PFSK-1 (cell line): ENCODE measurements around the gene LRMDA.
A peak's percentile ranks its signal among the peaks of the same experiment; 100 is the strongest.

Source experiments
- FOXP2 ChIP-seq: optimal IDR thresholded peaks from 2 replicates; pipeline ENCODE3; 2011; ENCODE audit warnings: borderline replicate concordance, control low read depth, inconsistent platforms; ENCODE audit not compliant: insufficient read depth; ENCODE audit errors: extremely low read length, extremely low read depth
- POLR2AphosphoS5 ChIP-seq: IDR thresholded peaks from 2 replicates; pipeline ENCODE4 v1.6.1; 2012; ENCODE audit warnings: low read depth, mild to moderate bottlenecking, control low read depth, low read length, moderate library complexity
- REST ChIP-seq, 2 experiments: IDR thresholded peaks; 2 replicates each; pipeline versions ENCODE4 v1.6.1 to v1.8.0; 2011 to 2012; ENCODE audit warnings: low read depth in 2 of 2, low read length in 2 of 2, control low read depth in 1 of 2, inconsistent platforms in 1 of 2, mild to moderate bottlenecking in 1 of 2, moderate library complexity in 1 of 2; ENCODE audit not compliant: insufficient read depth in 1 of 2
- SIN3A ChIP-seq: IDR thresholded peaks from 2 replicates; pipeline ENCODE4 v1.6.1; 2012; ENCODE audit warnings: mild to moderate bottlenecking, low read length, moderate library complexity, borderline replicate concordance; ENCODE audit not compliant: insufficient read depth
- TAF1 ChIP-seq: IDR thresholded peaks from 2 replicates; pipeline ENCODE4 v1.6.1; 2012; ENCODE audit warnings: low read length, control low read depth, borderline replicate concordance; ENCODE audit not compliant: insufficient read depth

The LRMDA gene

GRCh38 chr10:76127984-76128589 is 696.7 kb downstream of the LRMDA start:
- TF ChIP-seq SIN3A (no peak), TAF1 (no peak), FOXP2 (peak; percentile 94), REST (IDR thresholded peaks at IDR 0.05; ENCODE audit: insufficient read depth in 1 of 2, low read depth in 2 of 2, low read length in 2 of 2) (peak; percentile 66 to 71; a peak in 2 of 4 replicates), POLR2AphosphoS5 (no peak)

- TF ChIP-seq SIN3A (no peak), FOXP2 (no peak), POLR2AphosphoS5 (no peak), REST (IDR thresholded peaks at IDR 0.05; ENCODE audit: insufficient read depth in 1 of 2, low read depth in 2 of 2, low read length in 2 of 2) (no peak), TAF1 (no peak)
Observed at GRCh38 chr10:76129213-76129612, 697.8 kb downstream of the LRMDA start.

- TF ChIP-seq REST (IDR thresholded peaks at IDR 0.05; ENCODE audit: insufficient read depth in 1 of 2, low read depth in 2 of 2, low read length in 2 of 2) = no peak
- TF ChIP-seq POLR2AphosphoS5 = no peak
- no peak for TF ChIP-seq FOXP2
- no peak for TF ChIP-seq TAF1
Observed at GRCh38 chr10:76130892-76131291, 699.5 kb downstream of the LRMDA start.

- TF ChIP-seq REST (IDR thresholded peaks at IDR 0.05; ENCODE audit: insufficient read depth in 1 of 2, low read depth in 2 of 2, low read length in 2 of 2) (no peak), SIN3A (no peak), POLR2AphosphoS5 (no peak)
Observed at GRCh38 chr10:76133597-76134255, 702.3 kb downstream of the LRMDA start.

- TF ChIP-seq FOXP2 (no peak), POLR2AphosphoS5 (no peak), REST (IDR thresholded peaks at IDR 0.05; ENCODE audit: insufficient read depth in 1 of 2, low read depth in 2 of 2, low read length in 2 of 2) (no peak), SIN3A (no peak)
Observed at GRCh38 chr10:76136961-76137360, 705.5 kb downstream of the LRMDA start.
